ENCODE results near the gene SSC5D. TPM values are rescaled to one million over a fixed set of nuclear protein-coding genes. Genes with fewer than 3 reads are reported as not detected.
A peak's percentile ranks its signal among the peaks of the same experiment; 100 is the strongest.

SSC5D gene
- total and polyA plus RNA-seq, 8 donors, result 0.60 to 5.3 (median 1.4) TPM

GRCh38 chr19:55516878-55517620 lies 28.8 kb downstream of the SSC5D start:
- peak; percentile 57 to 68 (median 64) for TF ChIP-seq CTCF (IDR thresholded peaks at IDR 0.05)
- DNase-seq, result peak; percentile 90 to 99 (median 96)
- FAIRE-seq, result no peak

DNA sequence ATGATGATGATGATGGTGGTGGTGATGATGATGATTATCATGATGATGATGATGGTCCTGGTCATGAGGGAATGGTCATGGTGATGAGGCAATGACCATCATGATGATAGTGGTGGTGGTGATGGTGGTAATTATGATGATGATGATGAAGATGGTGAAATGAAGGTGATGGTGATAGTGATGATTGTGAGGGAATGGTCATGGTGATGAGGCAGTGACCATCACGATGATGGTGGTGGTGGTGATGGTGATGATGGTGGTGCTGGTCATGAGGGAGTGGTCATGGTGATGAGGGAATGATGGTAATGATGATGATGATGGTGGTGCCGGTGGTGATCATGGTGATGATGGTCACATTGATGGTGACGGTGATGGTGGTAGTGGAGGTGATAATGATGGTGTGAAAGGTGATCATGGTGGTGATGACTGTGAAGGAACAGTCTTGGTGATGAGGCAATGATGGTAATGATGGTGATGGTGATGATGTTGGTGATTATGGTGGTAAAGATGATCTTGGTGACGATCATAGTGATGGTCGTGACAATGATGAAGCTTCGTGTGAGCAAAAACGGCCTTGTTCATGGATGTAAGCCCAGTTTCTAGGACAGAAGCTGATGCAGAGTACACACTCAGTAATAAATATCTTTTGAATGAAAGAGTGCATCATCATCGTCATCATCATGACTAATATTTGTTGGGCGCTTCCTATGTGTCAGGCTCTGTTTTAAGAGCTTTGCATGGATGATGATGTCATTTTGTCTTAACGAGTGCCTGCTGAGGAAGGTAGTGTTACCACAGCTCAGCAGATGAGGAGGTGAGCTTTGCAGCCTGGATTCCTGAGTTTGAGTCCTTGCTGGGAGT lies 31.4 kb downstream of the SSC5D start:
- intact Hi-C loops (cut with DNase I), result loop anchor here in 2 of 3 donors (5.0 kb wide), 2 partner anchors 88 to 113 kb away; partner anchors contain the start of gene ZNF865 (in 1 of the 2)
- H3K27ac ChIP-seq, result no peak overlapping the region
- no peak for FAIRE-seq

More at GRCh38 chr19:55516878-55517620, 28.8 kb downstream of the SSC5D start:
- Histone ChIP-seq H3K27ac (peak overlapping the region; percentile 57 to 81 (median 80)), H3K4me3 (peak overlapping the region in 3 of 4 donors; percentile 26 to 59 (median 53)), H3K36me3 (no peaks in the 10 kb centered on the region), H3K4me1 (no peaks in the 10 kb centered on the region), H3K9me3 (no peaks in the 10 kb centered on the region), H3K27me3 (no peaks in the 10 kb centered on the region)
- whole genome bisulfite sequencing, 2 donors, result 7% methylated on average over 53 to 61 of the region's 61 CpGs
- intact Hi-C loops (cut with DNase I), result loop anchor here in 2 of 3 donors (5.0 kb wide), 2 partner anchors 90 to 115 kb away; partner anchors contain the start of gene ZNF865 (in 1 of the 2)
- peak; percentile 100 for ATAC-seq

DNA sequence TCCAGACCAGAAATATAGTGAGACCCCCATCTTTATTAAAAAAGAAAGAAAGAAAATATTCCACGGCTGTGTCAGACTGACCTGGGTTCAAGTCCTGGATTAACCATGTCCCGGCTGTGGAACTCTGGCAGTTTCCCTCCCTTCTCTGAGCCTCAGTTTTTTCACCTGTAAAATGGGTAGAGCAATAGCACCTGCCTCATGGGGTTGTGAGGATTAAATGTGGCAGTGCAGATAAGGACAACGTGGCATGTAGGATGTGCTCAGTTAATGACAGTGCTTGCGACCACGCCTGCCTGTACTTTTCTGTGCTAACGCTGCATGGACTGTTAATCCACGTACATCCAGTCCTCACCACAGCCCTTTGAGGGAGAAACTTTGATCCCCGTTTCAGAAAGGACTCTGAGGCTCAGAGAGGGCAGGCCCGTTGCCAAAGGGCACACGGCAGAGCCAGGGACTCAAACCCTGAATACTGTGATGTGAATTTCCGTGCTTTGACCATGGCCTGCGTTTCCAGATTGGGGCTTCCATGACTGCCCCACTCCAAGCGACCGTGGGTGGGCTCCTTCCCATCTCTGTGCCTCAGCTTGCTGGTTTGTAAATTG lies 32.6 kb downstream of the SSC5D start:
- Histone ChIP-seq H3K9me3 (no peaks in the 10 kb centered on the region), H3K4me1 (no peaks in the 10 kb centered on the region), H3K36me3 (no peaks in the 10 kb centered on the region), H3K27me3 (no peaks in the 10 kb centered on the region), H3K27ac (no peak overlapping the region), H3K4me3 (no peak overlapping the region)
- no peak for TF ChIP-seq CTCF (IDR thresholded peaks at IDR 0.05)
- FAIRE-seq (no peak), DNase-seq (no peak), ATAC-seq (no peak)
- WGBS, 2 donors, result 56 to 66% methylated on average over 14 of the region's 14 CpGs
- intact Hi-C loops (cut with DNase I), result no loop called here

More for the DNA sequence above, 31.4 kb downstream of the SSC5D start:
- Histone ChIP-seq H3K9me3 (no peaks in the 10 kb centered on the region), H3K4me3 (no peak overlapping the region), H3K4me1 (no peaks in the 10 kb centered on the region), H3K36me3 (no peaks in the 10 kb centered on the region), H3K27me3 (no peaks in the 10 kb centered on the region)
- 67 to 84% methylated on average over 10 of the region's 10 CpGs for WGBS, 2 donors
- no peak for ATAC-seq
- no peak for DNase-seq
- TF ChIP-seq CTCF (IDR thresholded peaks at IDR 0.05), result no peak

DNA sequence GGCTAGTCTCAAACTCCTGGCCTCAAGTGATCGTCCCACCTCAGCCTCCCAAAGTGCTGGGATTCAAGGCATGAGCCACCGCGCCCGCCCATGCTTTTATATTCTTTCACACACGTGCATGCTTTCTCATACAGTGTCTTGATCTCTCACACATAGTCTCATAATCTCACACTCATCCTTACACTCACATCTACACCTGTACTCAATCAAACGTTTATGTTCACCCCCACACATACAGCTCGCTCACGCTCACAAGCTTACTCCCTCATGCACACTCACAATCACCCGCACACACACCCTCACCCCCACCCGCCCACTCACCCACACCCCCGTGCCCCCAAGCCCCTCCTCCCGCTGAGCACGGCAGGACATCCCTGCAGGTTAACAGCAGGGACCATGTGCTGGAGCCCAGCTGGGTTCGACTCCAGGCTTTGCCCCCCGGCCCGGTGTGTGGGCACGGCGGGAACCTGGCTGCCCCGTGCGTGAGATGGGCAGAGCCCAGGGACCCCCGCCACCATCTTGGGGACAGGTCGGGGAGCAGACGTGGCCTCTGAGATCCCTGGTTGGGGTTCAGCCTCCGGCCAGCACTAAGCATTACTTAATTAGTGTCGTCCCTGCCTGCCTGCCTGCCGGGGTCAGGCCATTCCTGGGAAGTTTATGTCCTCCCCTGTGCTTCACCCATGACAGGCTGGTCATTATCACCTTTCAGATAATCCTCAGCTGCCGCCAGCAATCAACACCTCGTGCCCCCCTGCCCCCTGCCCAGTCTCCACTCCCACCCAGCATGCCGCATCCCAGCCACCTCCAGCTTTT lies 37.3 kb downstream of the SSC5D start:
- TF ChIP-seq CTCF (IDR thresholded peaks at IDR 0.05), result no peak
- no peak overlapping the region for H3K27ac ChIP-seq
- H3K9me3 ChIP-seq, result no peaks in the 10 kb centered on the region
- H3K4me1 ChIP-seq, result peaks cover 0 to 5% (median 0%) of the 10 kb centered on the region in 3 donors
- WGBS, 2 donors, result 40 to 42% methylated on average over 28 to 29 of the region's 29 CpGs
- H3K27me3 ChIP-seq, result no peaks in the 10 kb centered on the region
- no peak for DNase-seq
- no peak for FAIRE-seq
- no peak overlapping the region for H3K4me3 ChIP-seq
- ATAC-seq, result no peak
- intact Hi-C loops (cut with DNase I), result no loop called here
- H3K36me3 ChIP-seq, result no peaks in the 10 kb centered on the region
